IMR-90 (cell line): Measurements from ENCODE around the gene PRDM1. TPM values are rescaled to one million over a fixed set of nuclear protein-coding genes. Genes with fewer than 3 reads are reported as not detected.

Source experiments
- ATAC-seq: fragments of 200-7000 bp; cut with Tn5 transposase; 2 replicates; pipeline ENCODE4 v1.9.1; 2020; ENCODE audit warnings: low read depth, mild to moderate bottlenecking, moderate library complexity
- BruUV-seq: library from RNA; stranded (reverse); fragments of 400-500 nt; replicated peaks from 2 replicates; lab custom pipeline; 2021; lab: Mats Ljungman, UMichigan
- CTCF ChIA-PET: fragments of 300-600 bp; formaldehyde crosslinking; extraction: SDS; loops from one replicate; lab custom pipeline; 2021; ENCODE audit warnings: antibody characterized with exemption; lab: Yijun Ruan, JAX
- POLR2A ChIA-PET: fragments of 300-600 bp; sonication (Branson Sonifier 250); formaldehyde crosslinking; loops from one replicate; lab custom pipeline; 2022; ENCODE audit warnings: antibody characterized with exemption; ENCODE audit not compliant: unreplicated experiment; lab: Charles Lee
- DNase-seq: peaks from one replicate; pipeline ENCODE4 v3.0.0; 2013
- H2AFZ ChIP-seq: replicated peaks from 2 replicates; pipeline ENCODE3; 2013; ENCODE audit warnings: low read length, mild to moderate bottlenecking; ENCODE audit not compliant: poor library complexity
- H2AK5ac ChIP-seq: 2 replicates; pipeline ENCODE4 v1.6.1; 2013; ENCODE audit warnings: low read depth, low read length, inconsistent platforms
- H2AK9ac ChIP-seq: replicated peaks from 2 replicates; pipeline ENCODE3; 2013; ENCODE audit warnings: mild to moderate bottlenecking, low read depth, low read length, moderate library complexity; ENCODE audit not compliant: poor library complexity
- H2BK120ac ChIP-seq: 2 replicates; pipeline ENCODE4 v1.6.1; 2013; ENCODE audit warnings: low read depth, low read length, inconsistent platforms
- H2BK15ac ChIP-seq: 3 replicates; pipeline ENCODE4 v1.6.1; 2013; ENCODE audit warnings: low read depth, low read length, inconsistent platforms
- H2BK20ac ChIP-seq: 2 replicates; pipeline ENCODE4 v1.6.1; 2013; ENCODE audit warnings: low read depth, mild to moderate bottlenecking, inconsistent platforms, low read length, moderate library complexity
- H2BK5ac ChIP-seq: 2 replicates; pipeline ENCODE4 v1.6.1; 2013; ENCODE audit warnings: mild to moderate bottlenecking, low read depth, low read length, inconsistent platforms; ENCODE audit not compliant: poor library complexity, severe bottlenecking
- H3K14ac ChIP-seq: replicated peaks from 2 replicates; pipeline ENCODE4 v1.6.1; 2013; ENCODE audit warnings: low read depth, low read length, inconsistent platforms
- H3K18ac ChIP-seq: 2 replicates; pipeline ENCODE4 v1.6.1; 2013; ENCODE audit warnings: low read depth, low read length, control low read depth
- H3K23ac ChIP-seq: 2 replicates; pipeline ENCODE4 v1.6.1; 2013; ENCODE audit warnings: low read depth, low read length, inconsistent platforms
- H3K27ac ChIP-seq: 2 replicates; pipeline ENCODE4 v1.5.1; 2013; ENCODE audit warnings: mild to moderate bottlenecking, control low read depth, low read length; ENCODE audit not compliant: insufficient read depth
- H3K27me3 ChIP-seq: 2 replicates; pipeline ENCODE4 v1.6.1; 2013; ENCODE audit warnings: low read length; ENCODE audit not compliant: control insufficient read depth, insufficient read depth
- H3K36me3 ChIP-seq: 2 replicates; pipeline ENCODE4 v1.6.1; 2013; ENCODE audit warnings: low read length, mixed read lengths; ENCODE audit not compliant: control insufficient read depth, insufficient read depth
- H3K4ac ChIP-seq: 2 replicates; pipeline ENCODE4 v1.6.1; 2013; ENCODE audit warnings: low read depth, low read length, inconsistent platforms
- H3K4me1 ChIP-seq: 2 replicates; pipeline ENCODE4 v1.6.1; 2013; ENCODE audit warnings: low read length, mixed read lengths; ENCODE audit not compliant: control insufficient read depth, insufficient read depth
- H3K4me2 ChIP-seq: 2 replicates; pipeline ENCODE4 v1.6.1; 2013; ENCODE audit warnings: low read depth, mild to moderate bottlenecking, control low read depth, low read length, moderate library complexity
- H3K4me3 ChIP-seq: 2 replicates; pipeline ENCODE4 v1.5.1; 2013; ENCODE audit warnings: low read depth, mild to moderate bottlenecking, control low read depth, low read length, moderate library complexity; ENCODE audit not compliant: insufficient read depth
- H3K56ac ChIP-seq: 2 replicates; pipeline ENCODE4 v1.6.1; 2013; ENCODE audit warnings: low read length, inconsistent platforms; ENCODE audit not compliant: insufficient read depth; ENCODE audit errors: extremely low read depth
- H3K79me1 ChIP-seq, 2 experiments: 2 replicates each; pipeline ENCODE4 v1.6.1; 2013; ENCODE audit warnings: low read length in 2 of 2, inconsistent platforms in 1 of 2, low read depth in 1 of 2
- H3K9ac ChIP-seq: 2 replicates; pipeline ENCODE4 v1.6.1; 2013; ENCODE audit warnings: low read depth, low read length, control low read depth
- H3K9me1 ChIP-seq: 2 replicates; pipeline ENCODE4 v1.6.1; 2013; ENCODE audit warnings: low read length, inconsistent platforms; ENCODE audit not compliant: insufficient read depth
- H3K9me3 ChIP-seq: 2 replicates; pipeline ENCODE4 v1.6.1; 2013; ENCODE audit warnings: low read length; ENCODE audit not compliant: control insufficient read depth, insufficient read depth
- H4K20me1 ChIP-seq: 2 replicates; pipeline ENCODE4 v1.6.1; 2013; ENCODE audit warnings: low read length, inconsistent platforms; ENCODE audit not compliant: insufficient read depth
- H4K5ac ChIP-seq: 2 replicates; pipeline ENCODE4 v1.6.1; 2013; ENCODE audit warnings: mild to moderate bottlenecking, low read depth, low read length, control low read depth
- H4K8ac ChIP-seq, 2 experiments: 2 replicates each; pipeline ENCODE4 v1.6.1; 2013; ENCODE audit warnings: low read depth in 2 of 2, low read length in 2 of 2, control low read depth in 1 of 2, inconsistent platforms in 1 of 2
- H4K91ac ChIP-seq: 2 replicates; pipeline ENCODE4 v1.6.1; 2013; ENCODE audit warnings: low read depth, low read length, inconsistent platforms; ENCODE audit not compliant: insufficient read depth
- BHLHE40 ChIP-seq: fragments of 150-350 bp; IDR thresholded peaks from 2 replicates; pipeline ENCODE4 v1.6.1; 2016; ENCODE audit warnings: mild to moderate bottlenecking, low read depth, low read length
- CEBPB ChIP-seq: IDR thresholded peaks from 2 replicates; pipeline ENCODE4 v1.6.1; 2012; ENCODE audit warnings: low read depth, low read length, improper control_type of control experiment
- CHD1 ChIP-seq: IDR thresholded peaks from 2 replicates; pipeline ENCODE4 v1.6.1; 2012; ENCODE audit warnings: low read depth, low read length, improper control_type of control experiment
- ELK1 ChIP-seq: fragments of 150-350 bp; IDR thresholded peaks from 2 replicates; pipeline ENCODE4 v1.6.1; 2016; ENCODE audit warnings: low read depth, mild to moderate bottlenecking, low read length, moderate library complexity, borderline replicate concordance
- FOS ChIP-seq: fragments of 150-350 bp; IDR thresholded peaks from 2 replicates; pipeline ENCODE4 v1.6.1; 2016; ENCODE audit warnings: low read depth, low read length
- MAFK ChIP-seq: IDR thresholded peaks from 2 replicates; pipeline ENCODE4 v1.6.1; 2012; ENCODE audit warnings: low read depth, low read length, improper control_type of control experiment
- MAZ ChIP-seq: IDR thresholded peaks from 2 replicates; pipeline ENCODE4 v1.6.1; 2012; ENCODE audit warnings: low read depth, mild to moderate bottlenecking, low read length, improper control_type of control experiment, moderate library complexity, borderline replicate concordance
- MXI1 ChIP-seq: IDR thresholded peaks from 2 replicates; pipeline ENCODE4 v1.6.1; 2012; ENCODE audit warnings: low read depth, mild to moderate bottlenecking, low read length, moderate library complexity, borderline replicate concordance
- NFE2L2 ChIP-seq: fragments of 150-350 bp; IDR thresholded peaks from 2 replicates; pipeline ENCODE4 v1.6.1; 2016; ENCODE audit warnings: low read depth, mild to moderate bottlenecking, low read length
- POLR2A ChIP-seq: IDR thresholded peaks from 2 replicates; pipeline ENCODE4 v1.6.1; 2012; ENCODE audit warnings: mild to moderate bottlenecking, low read depth, low read length
- RAD21 ChIP-seq: IDR thresholded peaks from 2 replicates; pipeline ENCODE4 v1.6.1; 2012; ENCODE audit warnings: low read length, improper control_type of control experiment
- RCOR1 ChIP-seq: IDR thresholded peaks from 2 replicates; pipeline ENCODE4 v1.6.1; 2012; ENCODE audit warnings: mild to moderate bottlenecking, low read length, improper control_type of control experiment; ENCODE audit not compliant: insufficient replicate concordance
- SMC3 ChIP-seq: fragments of 150-350 bp; IDR thresholded peaks from 2 replicates; pipeline ENCODE4 v1.6.1; 2016; ENCODE audit warnings: low read depth, mild to moderate bottlenecking, antibody characterized with exemption, low read length, moderate library complexity
- WGBS, 2 experiments: methylation state at CpG; one replicate each; pipeline versions ENCODE4 v1.1.5 to v1.1.7; 2013; ENCODE audit warnings: missing lambda C conversion rate in 2 of 2; ENCODE audit not compliant: insufficient read length in 1 of 2; ENCODE audit errors: extremely low coverage in 2 of 2; 5-methylcytosine and 5-hydroxymethylcytosine counted together
- dilution Hi-C: fragments of 300-500 bp; cut with HindIII; formaldehyde crosslinking; loops from one replicate; pipeline ENCODE4 v1.14.3; 2018; ENCODE audit warnings: low sequenced_read_pairs; ENCODE audit not compliant: unreplicated experiment
- in situ Hi-C: fragments of 300-500 bp; cut with MboI; formaldehyde crosslinking; loops from 3 replicates; pipeline ENCODE4 v1.14.3; 2019; ENCODE audit warnings: low sequenced_read_pairs, inconsistent platforms, mixed read lengths
- intact Hi-C: fragments of 100-400 bp; cut with micrococcal nuclease; formaldehyde crosslinking; loops from 2 replicates; pipeline ENCODE4 v1.10.0; 2022
- polyA plus RNA-seq, 3 experiments: library from polyadenylated mRNA; depleted of rRNA; stranded (reverse); fragments of >200 nt; gene quantifications; 2 replicates each; pipeline ENCODE4 v1.2.3, GENCODE V29; 2012; ENCODE audit warnings: low replicate concordance in 1 of 3
- total RNA-seq: library from RNA; depleted of rRNA; stranded (reverse); fragments of >200 nt; gene quantifications from 2 replicates; pipeline ENCODE4 v1.2.3, GENCODE V29; 2012
- TF ChIP-seq, protein P1 (sequence below): fragments of 150-350 bp; IDR thresholded peaks from 2 replicates; pipeline ENCODE4 v1.6.1; 2017; ENCODE audit warnings: mild to moderate bottlenecking, antibody characterized with exemption, low read length, low read depth
- TF ChIP-seq, protein P2 (sequence below): conservative IDR thresholded peaks from 2 replicates; pipeline ENCODE4 v1.5.1; 2012; ENCODE audit warnings: mild to moderate bottlenecking, low read depth, low read length, improper control_type of control experiment

PRDM1 gene
- total and polyA plus RNA-seq, 2 of the 4 experiments (the other 2 are of a cell fraction): 2.3 to 3.0 TPM

DNA sequence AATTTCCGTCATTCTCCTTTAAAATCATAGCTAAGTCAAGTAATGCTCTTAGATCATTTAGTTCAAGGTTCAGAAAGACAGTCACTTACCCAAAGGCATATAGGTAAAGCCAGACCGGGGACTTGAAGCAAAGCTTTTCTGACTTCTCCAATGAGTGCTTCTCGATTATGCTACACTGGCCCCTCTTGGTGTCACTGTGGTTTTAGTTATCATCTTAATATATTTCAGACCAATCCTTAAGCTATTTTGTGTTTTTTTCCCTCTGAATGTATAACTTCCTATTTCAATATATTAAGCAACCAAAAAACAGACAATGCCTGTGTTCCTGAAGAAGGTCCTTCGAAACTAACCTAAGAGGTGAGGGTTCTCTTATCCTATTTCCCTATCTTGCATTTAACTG is 3.9 kb downstream of the PRDM1 start:
- intact Hi-C loops: loop anchor here (1.0 to 2.0 kb wide), 3 partner anchors 133 to 353 kb away; no protein-coding TSS in a partner anchor
- TF ChIP-seq BHLHE40: no peak
- TF ChIP-seq CHD1: no peak
- peak; percentile 48 for TF ChIP-seq RAD21
- TF ChIP-seq, protein P1, sequence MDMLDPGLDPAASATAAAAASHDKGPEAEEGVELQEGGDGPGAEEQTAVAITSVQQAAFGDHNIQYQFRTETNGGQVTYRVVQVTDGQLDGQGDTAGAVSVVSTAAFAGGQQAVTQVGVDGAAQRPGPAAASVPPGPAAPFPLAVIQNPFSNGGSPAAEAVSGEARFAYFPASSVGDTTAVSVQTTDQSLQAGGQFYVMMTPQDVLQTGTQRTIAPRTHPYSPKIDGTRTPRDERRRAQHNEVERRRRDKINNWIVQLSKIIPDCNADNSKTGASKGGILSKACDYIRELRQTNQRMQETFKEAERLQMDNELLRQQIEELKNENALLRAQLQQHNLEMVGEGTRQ: no peak
- TF ChIP-seq SMC3: peak; percentile 41
- no peak for TF ChIP-seq FOS
- TF ChIP-seq, protein P2, sequence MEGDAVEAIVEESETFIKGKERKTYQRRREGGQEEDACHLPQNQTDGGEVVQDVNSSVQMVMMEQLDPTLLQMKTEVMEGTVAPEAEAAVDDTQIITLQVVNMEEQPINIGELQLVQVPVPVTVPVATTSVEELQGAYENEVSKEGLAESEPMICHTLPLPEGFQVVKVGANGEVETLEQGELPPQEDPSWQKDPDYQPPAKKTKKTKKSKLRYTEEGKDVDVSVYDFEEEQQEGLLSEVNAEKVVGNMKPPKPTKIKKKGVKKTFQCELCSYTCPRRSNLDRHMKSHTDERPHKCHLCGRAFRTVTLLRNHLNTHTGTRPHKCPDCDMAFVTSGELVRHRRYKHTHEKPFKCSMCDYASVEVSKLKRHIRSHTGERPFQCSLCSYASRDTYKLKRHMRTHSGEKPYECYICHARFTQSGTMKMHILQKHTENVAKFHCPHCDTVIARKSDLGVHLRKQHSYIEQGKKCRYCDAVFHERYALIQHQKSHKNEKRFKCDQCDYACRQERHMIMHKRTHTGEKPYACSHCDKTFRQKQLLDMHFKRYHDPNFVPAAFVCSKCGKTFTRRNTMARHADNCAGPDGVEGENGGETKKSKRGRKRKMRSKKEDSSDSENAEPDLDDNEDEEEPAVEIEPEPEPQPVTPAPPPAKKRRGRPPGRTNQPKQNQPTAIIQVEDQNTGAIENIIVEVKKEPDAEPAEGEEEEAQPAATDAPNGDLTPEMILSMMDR: peak; percentile 35
- no peak for TF ChIP-seq MAZ
- no peak for TF ChIP-seq NFE2L2
- TF ChIP-seq MXI1: no peak
- TF ChIP-seq POLR2A: no peak
- TF ChIP-seq MAFK: no peak
- no peak for TF ChIP-seq RCOR1
- TF ChIP-seq ELK1: no peak
- no peak for TF ChIP-seq CEBPB

More for the DNA sequence above, 3.9 kb downstream of the PRDM1 start:
- BruUV-seq: no TSS peak
- no peaks in the 10 kb centered on the region; the same call in 1 of the 2 replicates for H4K20me1 ChIP-seq
- ChIA-PET CTCF (interaction anchor here (0.5 to 2.3 kb wide), 6 partner anchors 97 to 658 kb away, joined by 3 to 13 read pairs (median 4); no protein-coding TSS in a partner anchor), POLR2A (interaction anchor here (0.7 kb wide), 1 partner anchor 119 kb away, joined by 3 read pairs; no protein-coding TSS in a partner anchor)
- H2AFZ ChIP-seq: no peak overlapping the region
- no peak overlapping the region; the same call in 1 of the 2 replicates for H3K18ac ChIP-seq
- dilution Hi-C loops: no loop called here
- H2BK15ac ChIP-seq: no peak overlapping the region
- peak overlapping the region; percentile 66; the same call in 1 of the 2 replicates for H3K4me2 ChIP-seq
- H4K8ac ChIP-seq: no peak overlapping the region
- no peak overlapping the region for H3K56ac ChIP-seq
- peaks cover 10% of the 10 kb centered on the region for H3K4me1 ChIP-seq
- no peak overlapping the region for H4K91ac ChIP-seq
- H2AK9ac ChIP-seq: no peak overlapping the region
- no peak overlapping the region for H2BK120ac ChIP-seq
- no CpG with 5 or more reads among the region's 4 CpGs for WGBS, 2 experiments
- H3K14ac ChIP-seq: 0 out of 2 replicates have a peak overlapping the region, but pooled peaks have one; percentile 67
- ATAC-seq: no peak
- peak overlapping the region; percentile 21 for H2BK5ac ChIP-seq
- no peak overlapping the region for H3K27ac ChIP-seq
- DNase-seq: peak; percentile 57
- H3K23ac ChIP-seq: peak overlapping the region; percentile 40; the same call in 1 of the 2 replicates
- no peaks in the 10 kb centered on the region for H3K27me3 ChIP-seq
- H3K9ac ChIP-seq: no peak overlapping the region; the same call in 1 of the 2 replicates
- peaks cover 17 to 39% of the 10 kb centered on the region in 2 experiments; a peak in 3 of 4 replicates for H3K79me1 ChIP-seq
- no peak overlapping the region for H2AK5ac ChIP-seq
- peaks cover 2% of the 10 kb centered on the region; the same call in 1 of the 2 replicates for H3K36me3 ChIP-seq
- in situ Hi-C loops: loop anchor here (10.0 kb wide), 1 partner anchor 215 kb away; no protein-coding TSS in a partner anchor
- H4K5ac ChIP-seq: no peak overlapping the region
- H3K9me3 ChIP-seq: no peaks in the 10 kb centered on the region
- H3K4ac ChIP-seq: peak overlapping the region; percentile 2; the same call in 1 of the 2 replicates
- no peak overlapping the region for H2BK20ac ChIP-seq
- no peaks in the 10 kb centered on the region; the same call in 1 of the 2 replicates for H3K9me1 ChIP-seq
- peak overlapping the region; percentile 10; the same call in 1 of the 2 replicates for H3K4me3 ChIP-seq
